Ascending aorta (tissue), 2 donors: Measurements from ENCODE around the gene PDE4B. TPM values are rescaled to one million over a fixed set of nuclear protein-coding genes. Genes with fewer than 3 reads are reported as not detected.
"Not testable (repeated sequence)": the region's sequence is repeated elsewhere in the genome, so short reads cannot be mapped to it uniquely, and the experiment has no call there.

Experiments
- DNase-seq, 2 donors: peaks; one replicate each; pipeline ENCODE4 v3.0.0-alpha.2; 2019; ENCODE audit warnings: low spot score in 2 of 2
- H3K27ac ChIP-seq, 2 donors: fragments of 200-600 bp; sonication (generic); one replicate each; pipeline ENCODE4 v1.5.1; 2016 to 2017; ENCODE audit warnings: mild to moderate bottlenecking in 1 of 2
- H3K27me3 ChIP-seq: fragments of 200-600 bp; sonication (generic); one replicate; pipeline ENCODE4 v1.5.1; 2017
- H3K36me3 ChIP-seq, 2 donors: fragments of 200-600 bp; sonication (generic); one replicate each; pipeline ENCODE4 v1.5.1; 2016
- H3K4me1 ChIP-seq, 2 donors: fragments of 200-600 bp; sonication (generic); one replicate each; pipeline ENCODE4 v1.5.1; 2016 to 2017; ENCODE audit warnings: mild to moderate bottlenecking in 1 of 2
- H3K4me3 ChIP-seq, 2 donors: fragments of 200-600 bp; sonication (generic); one replicate each; pipeline ENCODE4 v1.5.1; 2016 to 2017; ENCODE audit warnings: mild to moderate bottlenecking in 1 of 2
- H3K9me3 ChIP-seq, 2 donors: fragments of 200-600 bp; sonication (generic); one replicate each; pipeline ENCODE4 v1.5.1; 2016
- CTCF ChIP-seq, 3 experiments: fragments of 200-600 bp in 2 of 3; fragments of 450-650 bp in 1 of 3; sonication (generic) in 2 of 3; IDR thresholded peaks; one replicate each; pipeline ENCODE4 v1.5.1; 2016 to 2019; ENCODE audit warnings: antibody characterized with exemption in 3 of 3, mild to moderate bottlenecking in 1 of 3, moderate library complexity in 1 of 3
- intact Hi-C: fragments of 100-400 bp; cut with DNase I; formaldehyde crosslinking; loops from one replicate; pipeline ENCODE4 v1.15.1; 2023
- total RNA-seq: library from RNA; depleted of rRNA; stranded (reverse); fragments of >200 nt; gene quantifications from one replicate; pipeline ENCODE4 v1.1.0, GENCODE V29; 2016

PDE4B gene
- total RNA-seq, 1 donor from 2014 or later = 4.5 TPM

GRCh38 chr1:65998763-65999583, 206.3 kb downstream of the PDE4B start:
- intact Hi-C loops = no loop called here
- Histone ChIP-seq H3K27me3 (no peaks in the 10 kb centered on the region), H3K9me3 (no peaks in the 10 kb centered on the region), H3K4me1 (no peaks in the 10 kb centered on the region), H3K4me3 (no peak overlapping the region), H3K36me3 (no peaks in the 10 kb centered on the region), H3K27ac (no peak overlapping the region)
- no peak for DNase-seq
- TF ChIP-seq CTCF (IDR thresholded peaks at IDR 0.05) = no peak

GRCh38 chr1:66000033-66000637, 207.4 kb downstream of the PDE4B start:
- no peak overlapping the region for H3K4me3 ChIP-seq

GRCh38 chr1:66003690-66004089, 211.0 kb downstream of the PDE4B start:
- no peak for TF ChIP-seq CTCF (IDR thresholded peaks at IDR 0.05)
- H3K36me3 ChIP-seq = no peaks in the 10 kb centered on the region
- H3K4me3 ChIP-seq = no peak overlapping the region
- no peak overlapping the region for H3K27ac ChIP-seq
- intact Hi-C loops = no loop called here
- H3K27me3 ChIP-seq = no peaks in the 10 kb centered on the region
- DNase-seq = no peak
- H3K4me1 ChIP-seq = no peaks in the 10 kb centered on the region
- H3K9me3 ChIP-seq = no peaks in the 10 kb centered on the region

More at GRCh38 chr1:66000033-66000637, 207.4 kb downstream of the PDE4B start:
- Histone ChIP-seq H3K27ac (no peak overlapping the region), H3K27me3 (no peaks in the 10 kb centered on the region), H3K4me1 (no peaks in the 10 kb centered on the region), H3K36me3 (no peaks in the 10 kb centered on the region), H3K9me3 (no peaks in the 10 kb centered on the region)
- intact Hi-C loops = no loop called here
- DNase-seq = no peak
- no peak for TF ChIP-seq CTCF (IDR thresholded peaks at IDR 0.05)

- H3K36me3 ChIP-seq, intact Hi-C loops, H3K27ac ChIP-seq, H3K27me3 ChIP-seq, H3K4me3 ChIP-seq, H3K4me1 ChIP-seq, DNase-seq, H3K9me3 ChIP-seq: not testable (repeated sequence)
These were observed 213.8 kb downstream of the PDE4B start for GRCh38 chr1:66006534-66006933.

GRCh38 chr1:66012106-66012784, 219.6 kb downstream of the PDE4B start:
- no peak overlapping the region for H3K27ac ChIP-seq
- no peak for TF ChIP-seq CTCF (IDR thresholded peaks at IDR 0.05)
- DNase-seq = no peak
- H3K4me1 ChIP-seq = no peaks in the 10 kb centered on the region
- intact Hi-C loops = no loop called here
- H3K27me3 ChIP-seq = no peaks in the 10 kb centered on the region
- H3K9me3 ChIP-seq = no peaks in the 10 kb centered on the region
- H3K36me3 ChIP-seq = no peaks in the 10 kb centered on the region
- H3K4me3 ChIP-seq = no peak overlapping the region

GRCh38 chr1:66013371-66013770, 220.7 kb downstream of the PDE4B start:
- Histone ChIP-seq H3K27ac (no peak overlapping the region), H3K9me3 (no peaks in the 10 kb centered on the region), H3K27me3 (no peaks in the 10 kb centered on the region), H3K4me3 (no peak overlapping the region), H3K36me3 (no peaks in the 10 kb centered on the region), H3K4me1 (no peaks in the 10 kb centered on the region)
- no peak for TF ChIP-seq CTCF (IDR thresholded peaks at IDR 0.05)
- DNase-seq = no peak
- intact Hi-C loops = no loop called here
